GM19328 (cell line): Measurements from ENCODE around the gene PLEKHH2.

Source experiments
- ATAC-seq: cut with Tn5 transposase; IDR thresholded peaks from one replicate; pipeline ENCODE4 v1.9.1; 2021; ENCODE audit warnings: mild to moderate bottlenecking, moderate library complexity; ENCODE audit not compliant: unreplicated experiment

The PLEKHH2 gene

GRCh38 chr2:43803113-43803512 is 166.1 kb downstream of the PLEKHH2 start:
- no peak for ATAC-seq

GRCh38 chr2:43806719-43807031 is 169.6 kb downstream of the PLEKHH2 start:
- ATAC-seq, result no peak

- ATAC-seq, result no peak
Observed at GRCh38 chr2:43810452-43810851, 173.4 kb downstream of the PLEKHH2 start.

DNA sequence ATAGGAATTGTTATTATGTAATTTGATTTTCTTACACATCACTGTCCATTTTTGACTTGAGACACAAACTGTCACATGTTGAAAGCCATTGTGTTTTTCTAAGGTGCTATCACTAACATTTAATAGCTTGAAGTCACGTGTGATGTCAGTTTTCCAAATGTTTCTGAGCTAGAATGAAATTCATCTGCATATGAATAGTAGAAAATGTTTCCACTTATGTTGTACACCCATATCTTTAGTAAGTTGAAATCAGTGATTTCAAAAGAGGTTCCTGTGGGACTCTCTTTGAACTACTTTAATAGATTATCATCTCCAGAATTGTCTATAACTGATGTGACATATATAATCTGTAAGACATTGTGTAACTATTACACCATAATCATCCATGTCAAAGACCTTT is 173.8 kb downstream of the PLEKHH2 start:
- ATAC-seq, result no peak

GRCh38 chr2:43812006-43812405 is 174.9 kb downstream of the PLEKHH2 start:
- ATAC-seq, result no peak

DNA sequence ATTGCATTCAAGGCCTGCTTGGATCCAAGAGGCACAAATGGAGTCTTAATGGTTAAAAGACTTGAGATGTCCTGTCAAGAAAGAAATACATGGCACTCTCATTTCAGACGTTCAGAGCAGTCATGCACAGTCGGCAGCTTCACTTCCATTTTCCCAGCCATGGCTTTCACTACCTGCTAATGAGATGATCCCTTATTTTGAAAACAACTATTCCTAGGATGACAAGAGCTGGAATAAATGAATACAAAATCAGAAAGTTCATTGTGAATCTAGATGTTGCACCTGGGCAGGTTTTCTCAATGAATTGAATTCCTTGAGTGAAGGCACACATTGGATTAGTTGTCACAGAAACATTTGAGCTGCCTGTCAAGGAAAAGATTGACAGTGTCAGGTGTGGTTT is 175.9 kb downstream of the PLEKHH2 start:
- ATAC-seq, result no peak

DNA sequence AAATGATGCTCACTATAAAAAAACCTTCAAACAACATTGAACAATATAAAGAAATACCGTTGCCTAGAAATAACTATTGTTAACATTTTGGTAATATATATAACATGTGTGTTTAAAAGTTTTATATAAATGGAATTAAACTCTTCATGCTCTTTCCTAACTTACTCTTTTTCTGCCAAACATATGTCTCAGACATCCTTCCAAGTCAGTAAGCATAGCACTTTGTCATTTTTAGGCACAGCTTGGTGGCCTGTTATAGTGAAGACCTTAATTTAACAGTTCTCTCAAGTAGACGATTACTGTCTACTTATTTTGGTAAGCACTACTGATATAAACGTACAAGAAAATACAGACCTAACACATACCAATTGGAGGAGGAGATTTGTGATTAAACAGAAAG is 177.7 kb downstream of the PLEKHH2 start:
- no peak for ATAC-seq
